Endothelial cell of umbilical vein (primary cell): ENCODE measurements around the gene MBD5. TPM values are rescaled to one million over a fixed set of nuclear protein-coding genes. Genes with fewer than 3 reads are reported as not detected.

Experiments used
- BruUV-seq: library from RNA; stranded (reverse); fragments of 400-500 nt; replicated peaks from 2 replicates; lab custom pipeline; 2021; lab: Mats Ljungman, UMichigan
- CTCF ChIA-PET: fragments of 300-600, 350-600 bp; sonication (Branson Sonifier 250); formaldehyde crosslinking; loops from one replicate; lab custom pipeline; 2021; ENCODE audit warnings: antibody characterized with exemption, inconsistent platforms; lab: Charles Lee
- POLR2A ChIA-PET: fragments of 300-600, 350-600 bp; sonication (Branson Sonifier 250); formaldehyde crosslinking; loops from one replicate; lab custom pipeline; 2021; ENCODE audit warnings: antibody characterized with exemption, inconsistent platforms; lab: Charles Lee
- DNase-seq: peaks from one replicate; pipeline ENCODE4 v3.0.0-alpha.2; 2011; ENCODE audit warnings: low read depth, low spot score
- FAIRE-seq: peaks from 2 replicates; lab custom pipeline; 2011; peaks lifted over from hg19 to GRCh38; lab: Jason Lieb, UNC
- H2AFZ ChIP-seq: 2 replicates; pipeline ENCODE4 v1.6.0; 2012; ENCODE audit warnings: low read depth, low read length, control low read depth, inconsistent platforms
- H3K27ac ChIP-seq: 2 replicates; pipeline ENCODE4 v1.5.1; 2011; ENCODE audit warnings: low read depth, mild to moderate bottlenecking, control low read depth, low read length, moderate library complexity; ENCODE audit not compliant: insufficient read depth
- H3K27me3 ChIP-seq, 2 experiments: 2 replicates each; pipeline versions ENCODE4 v1.6.0 to v1.6.1; 2011; ENCODE audit warnings: low read length in 2 of 2, mixed read lengths in 1 of 2; ENCODE audit not compliant: control insufficient read depth in 2 of 2, insufficient read depth in 2 of 2
- H3K36me3 ChIP-seq, 2 experiments: 2 replicates in 1 of 2; 3 replicates in 1 of 2; pipeline ENCODE4 v1.5.1; 2011; ENCODE audit warnings: low read length in 2 of 2, mild to moderate bottlenecking in 1 of 2, moderate library complexity in 1 of 2; ENCODE audit not compliant: control insufficient read depth in 2 of 2, insufficient read depth in 2 of 2; ENCODE audit errors: extremely low read depth in 1 of 2
- H3K4me1 ChIP-seq: 3 replicates; pipeline ENCODE4 v1.5.1; 2011; ENCODE audit warnings: mild to moderate bottlenecking, low read length; ENCODE audit not compliant: control insufficient read depth, insufficient read depth; ENCODE audit errors: extremely low read depth
- H3K4me2 ChIP-seq: 2 replicates; pipeline ENCODE4 v1.6.1; 2011; ENCODE audit warnings: low read length, control low read depth, mixed read lengths; ENCODE audit not compliant: insufficient read depth
- H3K4me3 ChIP-seq, 3 experiments: fragments of 200-600 bp in 1 of 3; sonication (generic), shearing (Covaris generic) in 1 of 3; replicated peaks in 1 of 3; 2 replicates each; pipeline ENCODE4 v1.5.1; 2011 to 2016; ENCODE audit warnings: control low read depth in 3 of 3, low read length in 3 of 3, mild to moderate bottlenecking in 2 of 3, inconsistent platforms in 1 of 3, low read depth in 1 of 3, moderate library complexity in 1 of 3; ENCODE audit not compliant: insufficient read depth in 1 of 3
- H3K79me2 ChIP-seq: 2 replicates; pipeline ENCODE4 v1.6.0; 2012; ENCODE audit warnings: low read length, inconsistent platforms; ENCODE audit not compliant: control insufficient read depth, insufficient read depth
- H3K9ac ChIP-seq: replicated peaks from 2 replicates; pipeline ENCODE3; 2011; ENCODE audit warnings: low read length, control low read depth; ENCODE audit not compliant: insufficient read depth; ENCODE audit errors: extremely low read depth
- H3K9me1 ChIP-seq: replicated peaks from 3 replicates; pipeline ENCODE4 v1.6.0; 2011; ENCODE audit warnings: mild to moderate bottlenecking, low read length; ENCODE audit not compliant: control insufficient read depth, insufficient read depth; ENCODE audit errors: extremely low read depth
- H3K9me3 ChIP-seq: replicated peaks from 2 replicates; pipeline ENCODE4 v1.5.1; 2012; ENCODE audit warnings: low read length, inconsistent platforms; ENCODE audit not compliant: control insufficient read depth, insufficient read depth
- H4K20me1 ChIP-seq: replicated peaks from 2 replicates; pipeline ENCODE3; 2011; ENCODE audit warnings: mild to moderate bottlenecking, low read length; ENCODE audit not compliant: control insufficient read depth, insufficient read depth; ENCODE audit errors: extremely low read depth
- CTCF ChIP-seq, 2 donors: IDR thresholded peaks; 1 replicate in 1 of 2; 2 replicates in 1 of 2; pipeline ENCODE4 v1.5.1; 2011; ENCODE audit warnings: low read length in 2 of 2, mild to moderate bottlenecking in 2 of 2, moderate library complexity in 2 of 2, control low read depth in 1 of 2, inconsistent platforms in 1 of 2, low read depth in 1 of 2; ENCODE audit not compliant: insufficient read depth in 1 of 2; ENCODE audit errors: extremely low read depth in 1 of 2
- EZH2 ChIP-seq: IDR thresholded peaks from 2 replicates; pipeline ENCODE4 v1.6.1; 2012; ENCODE audit warnings: borderline replicate concordance, low read depth, mild to moderate bottlenecking, moderate library complexity, low read length, inconsistent platforms; ENCODE audit not compliant: severe bottlenecking
- FOS ChIP-seq: IDR thresholded peaks from 2 replicates; pipeline ENCODE4 v1.6.1; 2011; ENCODE audit warnings: mild to moderate bottlenecking, low read length, moderate library complexity, borderline replicate concordance; ENCODE audit not compliant: insufficient read depth
- GATA2 ChIP-seq: IDR thresholded peaks from 2 replicates; pipeline ENCODE4 v1.7.0; 2011; ENCODE audit warnings: low read depth, mild to moderate bottlenecking, moderate library complexity, mixed read lengths, low read length; ENCODE audit not compliant: insufficient read length, insufficient read depth
- JUN ChIP-seq: IDR thresholded peaks from 2 replicates; pipeline ENCODE4 v1.6.1; 2011; ENCODE audit warnings: borderline replicate concordance, low read depth; ENCODE audit not compliant: insufficient read length, insufficient read depth
- MYC ChIP-seq: IDR thresholded peaks from one replicate; pipeline ENCODE4 v1.6.1; 2011; ENCODE audit warnings: mild to moderate bottlenecking, low read depth, low read length
- POLR2A ChIP-seq: IDR thresholded peaks from 2 replicates; pipeline ENCODE4 v1.6.1; 2012; ENCODE audit warnings: low read depth, mild to moderate bottlenecking, control low read depth, low read length
- POLR2AphosphoS5 ChIP-seq: IDR thresholded peaks from 2 replicates; pipeline ENCODE4 v1.6.1; 2012; ENCODE audit warnings: low read depth, mild to moderate bottlenecking, control low read depth, low read length, moderate library complexity; ENCODE audit not compliant: insufficient read depth
- dilution Hi-C: fragments of 300-500 bp; cut with MboI; formaldehyde crosslinking; loops from one replicate; pipeline ENCODE4 v1.15.0; 2019; ENCODE audit warnings: low sequenced_read_pairs; ENCODE audit not compliant: extremely low pct_ligation_motif_present
- intact Hi-C: fragments of 100-400 bp; cut with micrococcal nuclease; formaldehyde crosslinking; loops from one replicate; pipeline ENCODE4 v1.10.0; 2022
- polyA plus RNA-seq, 4 experiments: library from polyadenylated mRNA; depleted of rRNA in 3 of 4; stranded (reverse) in 3 of 4; unstranded in 1 of 4; fragments of >200 nt; gene quantifications; 2 replicates each; pipeline versions ENCODE4 v1.2.1 to v1.2.3, GENCODE V29; 2011 to 2012; ENCODE audit warnings: missing spikeins in 1 of 4
- total RNA-seq: library from RNA; stranded (reverse); gene quantifications from 2 replicates; pipeline ENCODE4 v1.2.3, GENCODE V29; 2021
- TF ChIP-seq, protein P1 (sequence below): IDR thresholded peaks from 2 replicates; pipeline ENCODE4 v1.6.1; 2011; ENCODE audit not compliant: insufficient read depth, insufficient read length

MBD5 gene
- total and polyA plus RNA-seq, 2 donors (not counting 3 experiments of a cell fraction or from before 2014, with no cell fraction given), result 11.3 to 37.0 TPM

DNA sequence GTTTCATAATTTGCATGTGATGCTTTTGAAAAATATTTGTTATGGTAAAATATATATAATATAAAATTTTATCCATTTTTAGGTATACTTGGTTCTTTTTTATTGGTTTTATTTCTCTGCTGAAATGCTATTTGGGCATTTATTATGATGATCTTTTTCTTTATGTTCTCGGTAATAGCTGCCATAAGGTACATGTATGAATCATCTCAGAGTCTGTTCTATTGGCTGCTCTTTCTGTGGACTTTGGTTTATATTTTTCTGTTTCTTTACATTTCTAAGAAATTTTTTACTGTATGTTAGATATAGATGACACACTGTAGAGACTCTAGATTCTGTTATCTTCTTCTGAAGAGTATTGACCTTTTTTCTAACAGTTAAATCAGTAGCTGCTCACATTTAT is 219.9 kb downstream of the MBD5 start:
- H3K9ac ChIP-seq, result no peak overlapping the region
- H3K4me3 ChIP-seq, result no peak overlapping the region
- ChIA-PET POLR2A (no interaction called here), CTCF (no interaction called here)
- BruUV-seq, result no TSS peak
- no peak overlapping the region for H3K4me2 ChIP-seq
- no peak overlapping the region for H3K27ac ChIP-seq
- H3K36me3 ChIP-seq, result no peaks in the 10 kb centered on the region
- intact Hi-C loops (no loop called here), dilution Hi-C loops (no loop called here)
- H4K20me1 ChIP-seq, result no peaks in the 10 kb centered on the region
- H3K27me3 ChIP-seq, result no peaks in the 10 kb centered on the region
- no peak for FAIRE-seq
- H3K4me1 ChIP-seq, result no peaks in the 10 kb centered on the region
- H3K9me3 ChIP-seq, result no peaks in the 10 kb centered on the region
- H2AFZ ChIP-seq, result no peak overlapping the region
- no peak for TF ChIP-seq POLR2AphosphoS5
- TF ChIP-seq CTCF (IDR thresholded peaks at IDR 0.05; ENCODE audit: extremely low read depth in 1 of 2, insufficient read depth in 1 of 2, low read depth in 1 of 2, low read length in 2 of 2), result no peak
- TF ChIP-seq, protein P1, sequence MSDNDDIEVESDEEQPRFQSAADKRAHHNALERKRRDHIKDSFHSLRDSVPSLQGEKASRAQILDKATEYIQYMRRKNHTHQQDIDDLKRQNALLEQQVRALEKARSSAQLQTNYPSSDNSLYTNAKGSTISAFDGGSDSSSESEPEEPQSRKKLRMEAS, result no peak
- TF ChIP-seq JUN, result no peak
- TF ChIP-seq FOS, result no peak
- no peak for TF ChIP-seq MYC
- no peak for TF ChIP-seq GATA2
- TF ChIP-seq EZH2, result no peak
- no peak for TF ChIP-seq POLR2A
- no peak for DNase-seq
- no peaks in the 10 kb centered on the region for H3K9me1 ChIP-seq
- no peaks in the 10 kb centered on the region for H3K79me2 ChIP-seq
